HEK293 (cell line): ENCODE data around the gene CACNA1E.

Source experiments
- ATF2 ChIP-seq: fragments of 450-650 bp; formaldehyde crosslinking; IDR thresholded peaks from 2 replicates; pipeline ENCODE4 v1.5.1; 2016; ENCODE audit warnings: missing biosample characterization, missing genetic modification characterization, low read depth
- CTCF ChIP-seq: fragments of 450-650 bp; formaldehyde crosslinking; IDR thresholded peaks from 2 replicates; pipeline ENCODE4 v1.5.1; 2016; ENCODE audit warnings: missing biosample characterization, missing genetic modification characterization
- KLF16 ChIP-seq: fragments of 450-650 bp; formaldehyde crosslinking; IDR thresholded peaks from 2 replicates; pipeline ENCODE4 v1.5.1; 2017; ENCODE audit warnings: missing biosample characterization, missing genetic modification characterization
- RBAK ChIP-seq: fragments of 450-650 bp; formaldehyde crosslinking; IDR thresholded peaks from 2 replicates; pipeline ENCODE4 v1.5.1; 2016; ENCODE audit warnings: missing biosample characterization, missing genetic modification characterization
- REST ChIP-seq: fragments of 450-650 bp; formaldehyde crosslinking; IDR thresholded peaks from 2 replicates; pipeline ENCODE4 v1.5.1; 2016; ENCODE audit warnings: missing biosample characterization, missing genetic modification characterization
- SETDB1 ChIP-seq: IDR thresholded peaks from one replicate; pipeline ENCODE4 v1.6.1; 2017; ENCODE audit warnings: mild to moderate bottlenecking, low read length, moderate library complexity, mixed read lengths; ENCODE audit not compliant: insufficient read length
- ZNF211 ChIP-seq: fragments of 450-650 bp; formaldehyde crosslinking; IDR thresholded peaks from 2 replicates; pipeline ENCODE4 v1.5.1; 2016; ENCODE audit warnings: low read depth, missing biosample characterization, missing genetic modification characterization
- ZNF223 ChIP-seq: fragments of 450-650 bp; formaldehyde crosslinking; IDR thresholded peaks from 2 replicates; pipeline ENCODE4 v1.5.1; 2016; ENCODE audit warnings: missing biosample characterization, missing genetic modification characterization
- ZNF24 ChIP-seq: fragments of 450-650 bp; formaldehyde crosslinking; IDR thresholded peaks from 2 replicates; pipeline ENCODE4 v1.5.1; 2016; ENCODE audit warnings: missing biosample characterization, missing genetic modification characterization
- ZNF658 ChIP-seq: fragments of 450-650 bp; formaldehyde crosslinking; IDR thresholded peaks from 2 replicates; pipeline ENCODE4; 2016; ENCODE audit warnings: missing biosample characterization, missing genetic modification characterization
- ZNF777 ChIP-seq: fragments of 450-650 bp; formaldehyde crosslinking; IDR thresholded peaks from 2 replicates; pipeline ENCODE4 v1.5.1; 2017; ENCODE audit warnings: missing biosample characterization, missing genetic modification characterization, borderline replicate concordance

- no peak for TF ChIP-seq SETDB1
- TF ChIP-seq ZNF658 = no peak
- TF ChIP-seq REST (tag by site-specific recombination) = no peak
- TF ChIP-seq CTCF (tag by site-specific recombination) = no peak
- no peak for TF ChIP-seq ATF2 (tag by site-specific recombination)
- no peak for TF ChIP-seq ZNF777 (tag by site-specific recombination)
- no peak for TF ChIP-seq ZNF223 (tag by site-specific recombination)
- no peak for TF ChIP-seq KLF16 (tag by site-specific recombination)
- no peak for TF ChIP-seq RBAK (tag by site-specific recombination)
- TF ChIP-seq ZNF211 (tag by site-specific recombination) = no peak
- no peak for TF ChIP-seq ZNF24 (tag by site-specific recombination)
These were observed 14.6 kb downstream of the CACNA1E start for GRCh38 chr1:181497870-181498269.
